Effector memory CD4-positive, alpha-beta T cell (primary cell): ENCODE results near the gene BHMT.
"Not testable (repeated sequence)": the region's sequence is repeated elsewhere in the genome, so short reads cannot be mapped to it uniquely, and the experiment has no call there.

Source experiments
- DNase-seq, 3 donors: peaks; one replicate each; pipeline ENCODE4 v3.0.0-alpha.2; 2020
- H3K27ac ChIP-seq: 2 replicates; pipeline ENCODE4 v1.7.0; 2013; ENCODE audit warnings: mild to moderate bottlenecking, low read length, moderate library complexity; ENCODE audit not compliant: insufficient read depth, poor library complexity, severe bottlenecking
- H3K27me3 ChIP-seq: replicated peaks from 2 replicates; pipeline ENCODE4 v1.7.0; 2013; ENCODE audit warnings: mild to moderate bottlenecking, low read length; ENCODE audit not compliant: insufficient read depth, control insufficient read depth, poor library complexity, severe bottlenecking
- H3K36me3 ChIP-seq: 2 replicates; pipeline ENCODE4 v1.7.0; 2013; ENCODE audit warnings: mild to moderate bottlenecking, low read length, moderate library complexity; ENCODE audit not compliant: control insufficient read depth, insufficient read depth
- H3K4me1 ChIP-seq: 2 replicates; pipeline ENCODE4 v1.7.0; 2013; ENCODE audit warnings: low read length, mild to moderate bottlenecking; ENCODE audit not compliant: control insufficient read depth, insufficient read depth, poor library complexity, severe bottlenecking
- H3K4me3 ChIP-seq: 2 replicates; pipeline ENCODE4 v1.7.0; 2013; ENCODE audit warnings: low read length, low read depth, mild to moderate bottlenecking; ENCODE audit not compliant: insufficient read depth, poor library complexity, severe bottlenecking
- H3K9me3 ChIP-seq: 2 replicates; pipeline ENCODE4 v1.7.0; 2013; ENCODE audit warnings: mild to moderate bottlenecking, low read length, moderate library complexity; ENCODE audit not compliant: control insufficient read depth

Gene BHMT

DNA sequence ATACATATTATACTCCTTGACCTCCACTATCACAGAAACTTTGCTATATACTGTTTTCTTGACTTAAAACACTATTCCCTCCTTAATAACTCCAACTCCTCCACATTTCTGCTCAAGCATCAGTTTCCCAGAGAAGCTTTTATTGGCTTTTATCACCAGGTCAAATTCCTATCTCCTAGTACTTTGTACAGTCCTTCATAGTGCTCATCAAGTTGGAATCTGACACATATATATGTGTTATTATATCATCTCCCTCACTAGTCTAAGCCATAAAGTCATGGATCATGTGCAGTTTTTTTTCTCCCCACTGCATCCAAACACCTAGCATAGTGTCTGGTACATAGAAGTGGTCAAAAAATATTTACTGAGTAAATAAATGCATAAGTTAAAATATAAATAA, 59.1 kb downstream of the BHMT start:
- no peaks in the 10 kb centered on the region for H3K27me3 ChIP-seq
- no peaks in the 10 kb centered on the region for H3K9me3 ChIP-seq
- DNase-seq: no peak
- no peaks in the 10 kb centered on the region for H3K36me3 ChIP-seq
- no peak overlapping the region for H3K4me3 ChIP-seq
- H3K4me1 ChIP-seq: no peaks in the 10 kb centered on the region
- H3K27ac ChIP-seq: no peak overlapping the region

DNA sequence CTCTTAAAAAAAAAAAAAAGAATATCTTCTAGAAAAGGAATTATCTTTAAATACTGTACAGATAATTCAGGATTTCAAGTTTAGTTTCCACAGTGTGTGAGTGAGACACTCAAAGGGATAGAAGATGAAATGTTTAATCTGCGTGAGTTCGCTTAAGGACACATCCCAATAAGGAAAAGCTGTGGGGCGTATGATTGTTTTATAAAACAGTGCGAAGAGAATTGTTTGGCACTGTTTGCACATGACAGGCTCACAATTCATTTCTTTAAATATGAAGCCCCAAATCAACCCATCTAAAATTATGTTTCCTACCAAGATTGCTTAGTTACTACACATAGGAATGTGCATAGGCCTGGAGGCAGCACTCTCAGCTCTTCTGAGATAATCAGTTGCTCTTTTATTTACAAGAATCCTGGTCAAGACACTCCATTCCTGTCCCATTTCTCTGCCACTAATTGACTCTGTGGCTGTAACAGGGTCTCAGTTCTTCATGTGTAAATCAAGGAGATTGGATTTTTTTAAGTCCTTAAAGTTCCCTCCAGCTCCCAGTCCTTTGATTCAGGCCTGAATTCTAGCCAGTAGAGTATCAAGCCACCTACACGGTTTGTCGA, 60.1 kb downstream of the BHMT start:
- no peaks in the 10 kb centered on the region for H3K9me3 ChIP-seq
- H3K4me3 ChIP-seq: no peak overlapping the region
- no peak for DNase-seq
- no peaks in the 10 kb centered on the region for H3K36me3 ChIP-seq
- H3K27me3 ChIP-seq: no peaks in the 10 kb centered on the region
- H3K27ac ChIP-seq: no peak overlapping the region
- no peaks in the 10 kb centered on the region for H3K4me1 ChIP-seq

DNA sequence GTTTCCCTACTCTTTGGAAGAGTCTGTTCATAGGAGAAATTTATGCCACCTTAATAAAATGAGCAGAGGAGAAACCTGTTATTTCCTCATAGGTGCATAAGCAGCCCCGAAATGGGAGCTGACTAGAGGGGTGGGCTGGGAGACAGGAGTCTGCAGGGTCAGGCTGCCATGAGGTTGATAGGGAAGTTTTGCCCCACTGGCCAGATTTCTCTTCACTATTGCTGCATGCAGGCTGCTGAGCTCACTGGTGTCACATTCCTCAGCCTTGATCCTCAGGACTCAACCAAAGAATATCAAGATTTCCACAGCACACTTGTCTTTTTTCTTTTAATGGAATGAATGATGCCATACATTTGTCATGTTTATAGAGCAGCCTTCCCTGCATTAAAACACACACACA, 60.7 kb downstream of the BHMT start:
- DNase-seq: no peak
- Histone ChIP-seq H3K4me3 (no peak overlapping the region), H3K36me3 (no peaks in the 10 kb centered on the region), H3K27ac (no peak overlapping the region), H3K4me1 (no peaks in the 10 kb centered on the region), H3K27me3 (no peaks in the 10 kb centered on the region), H3K9me3 (no peaks in the 10 kb centered on the region)

DNA sequence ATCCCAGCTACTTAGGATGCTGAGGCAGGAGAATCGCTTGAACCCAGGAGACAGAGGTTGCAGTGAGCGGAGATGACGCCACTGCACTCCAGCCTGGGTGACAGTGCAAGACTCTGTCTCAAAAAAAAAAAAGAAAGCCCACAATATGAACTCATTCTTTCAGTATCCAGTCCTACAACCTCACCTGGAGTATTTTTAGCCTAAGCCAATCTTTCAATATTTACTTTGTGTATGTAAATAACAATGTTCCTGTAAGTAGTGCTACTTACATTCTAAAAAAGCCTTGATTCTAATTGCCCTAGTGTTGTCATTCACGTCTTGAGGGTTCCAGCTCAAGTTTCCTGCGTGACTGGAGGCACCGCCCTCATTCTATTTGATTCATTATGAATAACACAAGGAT, 62.0 kb downstream of the BHMT start:
- no peak for DNase-seq
- H3K36me3 ChIP-seq: no peaks in the 10 kb centered on the region
- no peak overlapping the region for H3K27ac ChIP-seq
- H3K27me3 ChIP-seq: no peaks in the 10 kb centered on the region
- H3K4me3 ChIP-seq: no peak overlapping the region
- no peaks in the 10 kb centered on the region for H3K4me1 ChIP-seq
- H3K9me3 ChIP-seq: no peaks in the 10 kb centered on the region

DNA sequence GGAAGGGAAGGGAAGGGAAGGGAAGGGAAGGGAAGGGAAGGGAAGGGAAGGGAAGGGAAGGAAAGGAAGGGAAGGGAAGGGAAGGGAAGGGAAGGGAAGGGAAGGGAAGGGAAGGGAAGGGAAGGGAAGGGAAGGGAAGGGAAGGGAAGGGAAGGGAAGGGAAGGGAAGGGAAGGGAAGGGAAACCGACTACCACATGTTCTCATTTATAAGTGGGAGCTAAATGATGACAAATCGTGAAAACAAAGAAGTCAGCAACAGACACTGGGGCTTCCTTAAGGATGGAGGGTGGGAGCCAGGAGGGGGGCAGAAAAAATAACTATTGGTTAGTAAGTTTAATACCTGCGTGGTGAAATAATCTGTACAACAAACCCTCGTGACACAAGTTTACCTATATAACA, 68.8 kb downstream of the BHMT start:
- not testable (repeated sequence) for DNase-seq, H3K36me3 ChIP-seq, H3K4me3 ChIP-seq, H3K27ac ChIP-seq, H3K27me3 ChIP-seq, H3K4me1 ChIP-seq, H3K9me3 ChIP-seq

DNA sequence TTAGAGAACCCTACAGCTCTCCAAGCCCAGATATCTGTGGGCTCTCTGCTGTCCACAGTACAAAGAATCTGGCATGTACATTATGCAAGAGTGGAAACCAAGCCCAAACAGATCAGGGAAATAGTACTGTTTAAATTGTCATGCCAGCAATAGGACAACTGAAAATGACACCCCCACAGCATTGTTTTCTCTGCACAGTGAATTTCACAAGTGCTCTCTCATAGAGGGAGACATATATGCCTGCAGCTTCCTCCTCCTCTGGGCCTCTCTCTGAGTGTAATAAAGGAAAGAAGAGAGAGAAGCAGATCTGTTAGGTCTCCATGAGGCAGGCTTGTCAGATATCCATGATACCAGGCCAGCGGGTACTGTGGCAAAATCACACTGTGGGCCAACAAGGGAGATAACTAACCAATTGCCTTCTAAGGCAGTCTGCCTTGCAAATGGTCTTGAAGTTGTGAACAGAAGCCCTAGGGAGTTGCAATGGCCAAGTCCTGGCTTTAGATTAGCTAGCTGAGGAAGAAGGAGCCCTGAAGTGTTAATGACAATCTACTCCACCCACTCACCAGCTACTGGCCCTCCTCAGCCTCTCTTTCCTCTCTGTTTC, 69.9 kb downstream of the BHMT start:
- no peak overlapping the region for H3K27ac ChIP-seq
- no peak for DNase-seq
- no peaks in the 10 kb centered on the region for H3K27me3 ChIP-seq
- H3K4me1 ChIP-seq: no peaks in the 10 kb centered on the region
- H3K36me3 ChIP-seq: no peaks in the 10 kb centered on the region
- no peaks in the 10 kb centered on the region for H3K9me3 ChIP-seq
- H3K4me3 ChIP-seq: no peak overlapping the region
